GM19351 (cell line): Measurements from ENCODE around the gene LRRC45.
A peak's percentile ranks its signal among the peaks of the same experiment; 100 is the strongest.
"Not testable (repeated sequence)": the region's sequence is repeated elsewhere in the genome, so short reads cannot be mapped to it uniquely, and the experiment has no call there.

Experiments
- ATAC-seq: cut with Tn5 transposase; IDR thresholded peaks from one replicate; pipeline ENCODE4 v1.9.1; 2021; ENCODE audit warnings: mild to moderate bottlenecking, moderate library complexity; ENCODE audit not compliant: unreplicated experiment

The LRRC45 gene

GRCh38 chr17:82022981-82023446 lies at the start of gene LRRC45:
Gene LRRC45 (plus strand): TSS chr17:82023305. CDS start chr17:82023644, 339 bp downstream.
- peak; percentile 89 for ATAC-seq

- no peak for ATAC-seq
Observed at GRCh38 chr17:81973432-81973831, 49.7 kb upstream of the LRRC45 start.

GRCh38 chr17:81976332-81977210 lies 46.5 kb upstream of the LRRC45 start:
- ATAC-seq: peak; percentile 13

- peak; percentile 83 for ATAC-seq
Observed at GRCh38 chr17:81977211-81977808, 45.8 kb upstream of the LRRC45 start, which contains the start of gene ASPSCR1. Gene ASPSCR1 (plus strand): TSS chr17:81977629. CDS start chr17:81977647, 18 bp downstream.

- ATAC-seq: no peak
Observed at GRCh38 chr17:81978524-81979298, 44.4 kb upstream of the LRRC45 start.

GRCh38 chr17:81980122-81980521 lies 43.0 kb upstream of the LRRC45 start:
- no peak for ATAC-seq

GRCh38 chr17:81980707-81981343 lies 42.3 kb upstream of the LRRC45 start:
- no peak for ATAC-seq

- ATAC-seq: not testable (repeated sequence)
Observed at GRCh38 chr17:81981511-81981910, 41.6 kb upstream of the LRRC45 start.

- ATAC-seq: no peak
Observed at GRCh38 chr17:81983011-81983638, 40.0 kb upstream of the LRRC45 start.

GRCh38 chr17:81983639-81984373 lies 39.3 kb upstream of the LRRC45 start:
- ATAC-seq: no peak

- ATAC-seq: no peak
Observed at GRCh38 chr17:81984773-81985410, 38.2 kb upstream of the LRRC45 start.

- ATAC-seq: no peak
Observed at GRCh38 chr17:81986606-81987005, 36.5 kb upstream of the LRRC45 start.

- no peak for ATAC-seq
Observed at GRCh38 chr17:81987161-81987770, 35.8 kb upstream of the LRRC45 start.

- no peak for ATAC-seq
Observed at GRCh38 chr17:81990836-81991683, 32.0 kb upstream of the LRRC45 start.

GRCh38 chr17:81991684-81992305 lies 31.3 kb upstream of the LRRC45 start:
- ATAC-seq: no peak

GRCh38 chr17:81992306-81993102 lies 30.6 kb upstream of the LRRC45 start:
- no peak for ATAC-seq
